HCT116 (cell line): ENCODE data around the gene OR52B4. TPM values are rescaled to one million over a fixed set of nuclear protein-coding genes. Genes with fewer than 3 reads are reported as not detected.

Experiments
- ATAC-seq: fragments of 200-7000 bp; cut with Tn5 transposase; 2 replicates; pipeline ENCODE4 v1.9.1; 2020; ENCODE audit warnings: mild to moderate bottlenecking, moderate library complexity
- BruUV-seq: library from RNA; stranded (reverse); fragments of 400-500 nt; replicated peaks from 2 replicates; lab custom pipeline; 2021; lab: Mats Ljungman, UMichigan
- CTCF ChIA-PET: fragments of 300-600 bp; sonication (Branson Sonifier 250); formaldehyde crosslinking; loops from one replicate; lab custom pipeline; 2021; ENCODE audit warnings: antibody characterized with exemption; lab: Charles Lee
- POLR2A ChIA-PET: fragments of 300-600, 350-600 bp; sonication (Branson Sonifier 250); formaldehyde crosslinking; loops from one replicate; lab custom pipeline; 2021; ENCODE audit warnings: antibody characterized with exemption; lab: Charles Lee
- RAD21 ChIA-PET, 2 experiments: fragments of 300-600 bp; sonication (Branson Sonifier 250); formaldehyde crosslinking; loops; one replicate each; lab custom pipeline; 2023; ENCODE audit warnings: low total read pairs in 2 of 2; ENCODE audit not compliant: uncharacterized antibody in 2 of 2, unreplicated experiment in 2 of 2, low non-redundant PET in 1 of 2; lab: Charles Lee
- DNase-seq: peaks from one replicate; pipeline ENCODE4 v3.0.0-alpha.2; 2010; ENCODE audit warnings: low read depth, low spot score
- H2AFZ ChIP-seq: fragments of 200-600 bp; shearing (Covaris generic), sonication (generic); 2 replicates; pipeline ENCODE4 v1.6.1; 2017; ENCODE audit warnings: low read depth, mixed run types, mixed read lengths, antibody characterized with exemption, low read length; ENCODE audit not compliant: poor library complexity, severe bottlenecking
- H3K27ac ChIP-seq: 2 replicates; pipeline ENCODE4 v1.5.1; 2012; ENCODE audit warnings: low read depth, low read length
- H3K27me3 ChIP-seq: fragments of 200-600 bp; sonication (generic); 2 replicates; pipeline ENCODE4 v1.6.1; 2016; ENCODE audit warnings: mixed run types, low read length, mixed read lengths; ENCODE audit not compliant: insufficient read depth
- H3K36me3 ChIP-seq, 2 experiments: fragments of 200-500 bp in 1 of 2; fragments of 200-600 bp in 1 of 2; sonication (Bioruptor generic) in 1 of 2; sonication (generic) in 1 of 2; 2 replicates each; pipeline versions ENCODE4 v1.5.1 to v1.6.1; 2014 to 2016; ENCODE audit warnings: low read length in 2 of 2, inconsistent platforms in 1 of 2, mixed read lengths in 1 of 2, mixed run types in 1 of 2; ENCODE audit not compliant: insufficient read depth in 2 of 2, control insufficient read depth in 1 of 2
- H3K4me1 ChIP-seq, 2 experiments: fragments of 200-600 bp in 1 of 2; sonication (generic) in 1 of 2; 2 replicates each; pipeline versions ENCODE4 v1.5.1 to v1.6.1; 2012 to 2017; ENCODE audit warnings: low read length in 2 of 2, inconsistent platforms in 1 of 2, mild to moderate bottlenecking in 1 of 2, mixed read lengths in 1 of 2, mixed run types in 1 of 2, moderate library complexity in 1 of 2; ENCODE audit not compliant: insufficient read depth in 2 of 2, control insufficient read depth in 1 of 2
- H3K4me2 ChIP-seq: fragments of 200-600 bp; sonication (generic); 2 replicates; pipeline ENCODE4 v1.6.1; 2017; ENCODE audit warnings: mixed run types, low read length, mixed read lengths
- H3K4me3 ChIP-seq, 2 experiments: fragments of 200-600 bp in 1 of 2; sonication (generic) in 1 of 2; replicated peaks in 1 of 2; 2 replicates each; pipeline ENCODE4 v1.5.1; 2011 to 2016; ENCODE audit warnings: low read length in 2 of 2, control low read depth in 1 of 2, low read depth in 1 of 2, mild to moderate bottlenecking in 1 of 2, mixed read lengths in 1 of 2, mixed run types in 1 of 2
- H3K79me2 ChIP-seq: fragments of 200-600 bp; sonication (generic); 2 replicates; pipeline ENCODE4 v1.6.1; 2017; ENCODE audit warnings: mild to moderate bottlenecking, mixed run types, low read length, moderate library complexity, mixed read lengths; ENCODE audit not compliant: insufficient read depth
- H3K9ac ChIP-seq: fragments of 200-600 bp; sonication (generic); 2 replicates; pipeline ENCODE4 v1.6.1; 2016; ENCODE audit warnings: low read length, mixed read lengths
- H3K9me2 ChIP-seq: fragments of 200-600 bp; sonication (generic), shearing (Covaris generic); 2 replicates; pipeline ENCODE4 v1.6.1; 2017; ENCODE audit warnings: mixed run types, mild to moderate bottlenecking, moderate library complexity; ENCODE audit not compliant: insufficient read depth
- H3K9me3 ChIP-seq, 2 experiments: fragments of 200-500 bp in 1 of 2; fragments of 200-600 bp in 1 of 2; sonication (Bioruptor generic) in 1 of 2; sonication (generic) in 1 of 2; 2 replicates each; pipeline ENCODE4 v1.6.1; 2014 to 2017; ENCODE audit warnings: low read length in 2 of 2, mixed read lengths in 2 of 2, inconsistent platforms in 1 of 2, low read depth in 1 of 2, mild to moderate bottlenecking in 1 of 2, mixed run types in 1 of 2, moderate library complexity in 1 of 2; ENCODE audit not compliant: control insufficient read depth in 1 of 2, insufficient read depth in 1 of 2
- H4K20me1 ChIP-seq: fragments of 200-600 bp; sonication (generic), shearing (Covaris generic); 2 replicates; pipeline ENCODE4 v1.6.1; 2017; ENCODE audit warnings: mixed run types, mild to moderate bottlenecking, moderate library complexity; ENCODE audit not compliant: insufficient read depth
- CBX3 ChIP-seq: IDR thresholded peaks from 2 replicates; pipeline ENCODE4 v1.6.1; 2012; ENCODE audit warnings: low read depth
- CEBPB ChIP-seq: IDR thresholded peaks from 2 replicates; pipeline ENCODE4 v1.6.1; 2012; ENCODE audit warnings: low read depth
- CTCF ChIP-seq, 3 experiments: fragments of 200-600 bp in 1 of 3; sonication (generic) in 1 of 3; IDR thresholded peaks in 2 of 3; conservative IDR thresholded peaks in 1 of 3; 2 replicates each; pipeline ENCODE4 v1.5.1; 2012 to 2017; ENCODE audit warnings: low read depth in 2 of 3, low read length in 2 of 3, antibody characterized with exemption in 1 of 3, borderline replicate concordance in 1 of 3, control low read depth in 1 of 3, mild to moderate bottlenecking in 1 of 3, mixed read lengths in 1 of 3, mixed run types in 1 of 3, moderate library complexity in 1 of 3; ENCODE audit not compliant: insufficient read depth in 1 of 3
- EGR1 ChIP-seq: IDR thresholded peaks from 2 replicates; pipeline ENCODE4 v1.6.1; 2012; ENCODE audit warnings: low read depth
- ELF1 ChIP-seq: IDR thresholded peaks from 2 replicates; pipeline ENCODE4 v1.6.1; 2012; ENCODE audit warnings: low read depth, borderline replicate concordance
- EZH2 ChIP-seq: fragments of 200-600 bp; sonication (generic); IDR thresholded peaks from 2 replicates; pipeline ENCODE4 v1.6.1; 2017; ENCODE audit warnings: antibody characterized with exemption, mixed run types
- JUND ChIP-seq: IDR thresholded peaks from 2 replicates; pipeline ENCODE4 v1.6.1; 2012
- MAX ChIP-seq: IDR thresholded peaks from 2 replicates; pipeline ENCODE4 v1.6.1; 2012
- POLR2A ChIP-seq: IDR thresholded peaks from 2 replicates; pipeline ENCODE4 v1.7.0; 2011; ENCODE audit warnings: borderline replicate concordance; ENCODE audit not compliant: insufficient read depth, insufficient read length; ENCODE audit errors: extremely low read depth
- POLR2AphosphoS5 ChIP-seq: IDR thresholded peaks from 2 replicates; pipeline ENCODE4 v1.6.1; 2011; ENCODE audit warnings: mild to moderate bottlenecking, low read depth, low read length, moderate library complexity
- RAD21 ChIP-seq: IDR thresholded peaks from 2 replicates; pipeline ENCODE4 v1.6.1; 2012; ENCODE audit warnings: low read depth, mild to moderate bottlenecking
- SIN3A ChIP-seq: IDR thresholded peaks from 2 replicates; pipeline ENCODE4 v1.6.1; 2012; ENCODE audit warnings: low read depth
- SP1 ChIP-seq: IDR thresholded peaks from 2 replicates; pipeline ENCODE4 v1.6.1; 2012; ENCODE audit warnings: low read depth
- SRF ChIP-seq: IDR thresholded peaks from 2 replicates; pipeline ENCODE4 v1.6.1; 2012; ENCODE audit warnings: low read depth
- TCF7L2 ChIP-seq: IDR thresholded peaks from 2 replicates; pipeline ENCODE4 v1.7.0; 2011; ENCODE audit warnings: borderline replicate concordance, inconsistent platforms; ENCODE audit not compliant: insufficient read depth, insufficient read length; ENCODE audit errors: extremely low read depth
- YY1 ChIP-seq: IDR thresholded peaks from 2 replicates; pipeline ENCODE4 v1.6.1; 2011; ENCODE audit warnings: low read length, low read depth, moderate library complexity, mild to moderate bottlenecking; ENCODE audit not compliant: insufficient replicate concordance; ENCODE audit errors: extremely low read depth
- ZFX ChIP-seq: fragments of 450-650 bp; IDR thresholded peaks from 2 replicates; pipeline ENCODE4 v1.6.1; 2017
- intact Hi-C: fragments of 100-400 bp; cut with micrococcal nuclease; formaldehyde crosslinking; loops from 2 replicates; pipeline ENCODE4 v1.10.0; 2022
- total RNA-seq: library from RNA; stranded (reverse); gene quantifications from one replicate; pipeline ENCODE4 v1.2.1, GENCODE V29; 2021; ENCODE audit not compliant: unreplicated experiment
- TF ChIP-seq, protein P1 (sequence below): IDR thresholded peaks from 2 replicates; pipeline ENCODE4 v1.6.1; 2012; ENCODE audit warnings: low read depth
- TF ChIP-seq, protein P2 (sequence below): IDR thresholded peaks from 2 replicates; pipeline ENCODE4 v1.6.1; 2011; ENCODE audit warnings: mild to moderate bottlenecking, low read length, moderate library complexity; ENCODE audit not compliant: insufficient replicate concordance; ENCODE audit errors: extremely low read depth
- TF ChIP-seq, protein P3 (sequence below): IDR thresholded peaks from 2 replicates; pipeline ENCODE4 v1.6.1; 2012

OR52B4 gene
- total RNA-seq, 1 experiment from 2014 or later, result not detected

DNA sequence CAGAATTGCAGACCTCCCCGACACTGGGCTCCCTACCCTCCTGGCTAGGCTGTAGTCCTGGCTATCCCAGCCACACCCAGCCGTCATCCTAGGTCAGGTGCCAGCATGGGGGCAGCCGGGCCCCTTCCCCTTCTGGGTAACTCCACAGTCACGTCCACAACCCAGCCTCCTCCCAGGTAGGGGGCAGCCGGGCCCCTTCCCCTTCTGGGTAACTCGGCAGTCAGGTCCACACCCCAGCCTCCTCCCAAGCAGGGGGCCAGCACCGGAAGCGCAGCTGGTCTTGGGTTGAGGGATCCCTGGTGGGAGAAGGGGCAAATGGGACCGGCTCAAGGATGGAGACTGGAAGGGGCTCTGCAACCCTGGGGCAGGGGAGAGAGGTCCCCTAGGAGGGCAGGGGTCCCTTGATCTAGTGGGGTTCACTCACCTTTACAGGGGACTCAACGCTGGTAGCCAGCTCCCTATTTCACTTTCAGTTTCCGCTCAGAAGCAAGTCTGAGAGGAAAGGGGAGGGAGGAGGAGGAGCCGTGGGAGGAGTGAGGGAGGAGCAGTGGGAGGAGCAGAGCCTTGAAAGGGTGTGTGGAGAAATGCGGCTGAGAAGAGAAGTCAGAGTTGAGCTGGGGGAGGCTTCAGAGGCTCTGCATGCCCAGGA lies 25.1 kb upstream of the OR52B4 start, which contains the start of gene TRIM21:
Gene TRIM21, minus strand, starts transcription at position 494 of the 649 bp plus-strand sequence. CDS start 3,293 bp downstream, outside the sequence.
- Histone ChIP-seq H3K27ac (peak within 1 kb of the TSS; percentile 39; the same call in 1 of the 2 replicates), H4K20me1 (no peaks in the 10 kb centered on the region), H3K36me3 (no peaks in the 10 kb centered on the region), H3K9me2 (no peaks in the 10 kb centered on the region), H3K4me2 (peak within 1 kb of the TSS; percentile 85), H3K4me1 (peaks cover 2 to 10% of the 10 kb centered on the region in 2 experiments; a peak in 2 of 4 replicates), H3K9ac (peak within 1 kb of the TSS; percentile 65), H3K9me3 (no peaks in the 10 kb centered on the region), H3K4me3 (peak within 1 kb of the TSS; percentile 82 to 96), H3K79me2 (no peaks in the 10 kb centered on the region), H3K27me3 (no peaks in the 10 kb centered on the region), H2AFZ (peak within 1 kb of the TSS; percentile 98)
- intact Hi-C loops, result no loop called here
- peak; percentile 99 for ATAC-seq
- RAD21 ChIA-PET, result no interaction called here
- CTCF ChIA-PET, result interaction anchor here (2.2 kb wide), 1 partner anchor 206 kb away, joined by 7 read pairs; no protein-coding TSS in a partner anchor
- DNase-seq, result peak; percentile 67
- POLR2A ChIA-PET, result no interaction called here
- TSS peak; percentile 44 for BruUV-seq
- TF ChIP-seq SIN3A (no peak), YY1 (no peak), CTCF (IDR thresholded peaks at IDR 0.05 in 2 of 3, conservative IDR thresholded peaks at IDR 0.05 in 1 of 3; ENCODE audit: borderline replicate concordance in 1 of 3, insufficient read depth in 1 of 3, low read depth in 2 of 3, low read length in 2 of 3) (no peak), MAX (no peak), POLR2AphosphoS5 (peak; percentile 83), SP1 (no peak), CBX3 (no peak), JUND (no peak), CEBPB (no peak), EZH2 (no peak), EGR1 (no peak), RAD21 (no peak), SRF (no peak), ZFX (no peak), ELF1 (no peak; the same call in 1 of the 2 replicates), POLR2A (peak; percentile 44), TCF7L2 (peak; percentile 44)
- TF ChIP-seq, protein P1, sequence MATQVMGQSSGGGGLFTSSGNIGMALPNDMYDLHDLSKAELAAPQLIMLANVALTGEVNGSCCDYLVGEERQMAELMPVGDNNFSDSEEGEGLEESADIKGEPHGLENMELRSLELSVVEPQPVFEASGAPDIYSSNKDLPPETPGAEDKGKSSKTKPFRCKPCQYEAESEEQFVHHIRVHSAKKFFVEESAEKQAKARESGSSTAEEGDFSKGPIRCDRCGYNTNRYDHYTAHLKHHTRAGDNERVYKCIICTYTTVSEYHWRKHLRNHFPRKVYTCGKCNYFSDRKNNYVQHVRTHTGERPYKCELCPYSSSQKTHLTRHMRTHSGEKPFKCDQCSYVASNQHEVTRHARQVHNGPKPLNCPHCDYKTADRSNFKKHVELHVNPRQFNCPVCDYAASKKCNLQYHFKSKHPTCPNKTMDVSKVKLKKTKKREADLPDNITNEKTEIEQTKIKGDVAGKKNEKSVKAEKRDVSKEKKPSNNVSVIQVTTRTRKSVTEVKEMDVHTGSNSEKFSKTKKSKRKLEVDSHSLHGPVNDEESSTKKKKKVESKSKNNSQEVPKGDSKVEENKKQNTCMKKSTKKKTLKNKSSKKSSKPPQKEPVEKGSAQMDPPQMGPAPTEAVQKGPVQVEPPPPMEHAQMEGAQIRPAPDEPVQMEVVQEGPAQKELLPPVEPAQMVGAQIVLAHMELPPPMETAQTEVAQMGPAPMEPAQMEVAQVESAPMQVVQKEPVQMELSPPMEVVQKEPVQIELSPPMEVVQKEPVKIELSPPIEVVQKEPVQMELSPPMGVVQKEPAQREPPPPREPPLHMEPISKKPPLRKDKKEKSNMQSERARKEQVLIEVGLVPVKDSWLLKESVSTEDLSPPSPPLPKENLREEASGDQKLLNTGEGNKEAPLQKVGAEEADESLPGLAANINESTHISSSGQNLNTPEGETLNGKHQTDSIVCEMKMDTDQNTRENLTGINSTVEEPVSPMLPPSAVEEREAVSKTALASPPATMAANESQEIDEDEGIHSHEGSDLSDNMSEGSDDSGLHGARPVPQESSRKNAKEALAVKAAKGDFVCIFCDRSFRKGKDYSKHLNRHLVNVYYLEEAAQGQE, result no peak
- TF ChIP-seq, protein P2, sequence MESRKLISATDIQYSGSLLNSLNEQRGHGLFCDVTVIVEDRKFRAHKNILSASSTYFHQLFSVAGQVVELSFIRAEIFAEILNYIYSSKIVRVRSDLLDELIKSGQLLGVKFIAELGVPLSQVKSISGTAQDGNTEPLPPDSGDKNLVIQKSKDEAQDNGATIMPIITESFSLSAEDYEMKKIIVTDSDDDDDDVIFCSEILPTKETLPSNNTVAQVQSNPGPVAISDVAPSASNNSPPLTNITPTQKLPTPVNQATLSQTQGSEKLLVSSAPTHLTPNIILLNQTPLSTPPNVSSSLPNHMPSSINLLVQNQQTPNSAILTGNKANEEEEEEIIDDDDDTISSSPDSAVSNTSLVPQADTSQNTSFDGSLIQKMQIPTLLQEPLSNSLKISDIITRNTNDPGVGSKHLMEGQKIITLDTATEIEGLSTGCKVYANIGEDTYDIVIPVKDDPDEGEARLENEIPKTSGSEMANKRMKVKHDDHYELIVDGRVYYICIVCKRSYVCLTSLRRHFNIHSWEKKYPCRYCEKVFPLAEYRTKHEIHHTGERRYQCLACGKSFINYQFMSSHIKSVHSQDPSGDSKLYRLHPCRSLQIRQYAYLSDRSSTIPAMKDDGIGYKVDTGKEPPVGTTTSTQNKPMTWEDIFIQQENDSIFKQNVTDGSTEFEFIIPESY, result no peak
- TF ChIP-seq, protein P3, sequence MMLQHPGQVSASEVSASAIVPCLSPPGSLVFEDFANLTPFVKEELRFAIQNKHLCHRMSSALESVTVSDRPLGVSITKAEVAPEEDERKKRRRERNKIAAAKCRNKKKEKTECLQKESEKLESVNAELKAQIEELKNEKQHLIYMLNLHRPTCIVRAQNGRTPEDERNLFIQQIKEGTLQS, result no peak
